ENCODE results near the gene CEACAM7. TPM values are rescaled to one million over a fixed set of nuclear protein-coding genes. Genes with fewer than 3 reads are reported as not detected.

The CEACAM7 gene
- 1 to 10 TPM in 1 of 4 donors, under 1 TPM in 1, not detected in 2; 0.96 to 5.6 TPM for total RNA-seq

- H3K27ac ChIP-seq: no peak within 1 kb of the TSS
- no peaks in the 10 kb centered on the region for H3K36me3 ChIP-seq
- H3K27me3 ChIP-seq: peaks cover 56% of the 10 kb centered on the region
- no peak for TF ChIP-seq POLR2AphosphoS5 (IDR thresholded peaks at IDR 0.05)
- no peak for TF ChIP-seq POLR2A (IDR thresholded peaks at IDR 0.05)
- no peak for TF ChIP-seq EP300 (IDR thresholded peaks at IDR 0.05)
- TF ChIP-seq CTCF (IDR thresholded peaks at IDR 0.05): no peak
- 60% methylated on average over 1 of the region's 1 CpG; no CpG with 5 or more reads in 1 of the 2 donors for WGBS, 2 donors (ENCODE audit: low coverage in 1 of 2)
- peaks cover 0 to 20% (median 0%) of the 10 kb centered on the region in 3 donors for H3K9me3 ChIP-seq
- H3K4me1 ChIP-seq: no peaks in the 10 kb centered on the region
- no peak for ATAC-seq
- H3K4me3 ChIP-seq: no peak within 1 kb of the TSS
These were observed at the start of gene CEACAM7 for GRCh38 chr19:41688098-41688497. TSS of gene CEACAM7 (minus strand) at chr19:41688270. CDS start at chr19:41688165, 105 bp downstream.

- 52 to 59% methylated on average over 4 to 5 of the region's 5 CpGs for WGBS, 2 donors (ENCODE audit: low coverage in 1 of 2)
- H3K27me3 ChIP-seq: peaks cover 46% of the 10 kb centered on the region
- H3K27ac ChIP-seq: no peak overlapping the region
- no peak for ATAC-seq
- H3K36me3 ChIP-seq: no peaks in the 10 kb centered on the region
- no peak for TF ChIP-seq EP300 (IDR thresholded peaks at IDR 0.05)
- no peak for TF ChIP-seq POLR2A (IDR thresholded peaks at IDR 0.05)
- no peak for TF ChIP-seq POLR2AphosphoS5 (IDR thresholded peaks at IDR 0.05)
- TF ChIP-seq CTCF (IDR thresholded peaks at IDR 0.05): no peak
- H3K4me1 ChIP-seq: no peaks in the 10 kb centered on the region
- no peak overlapping the region for H3K4me3 ChIP-seq
- H3K9me3 ChIP-seq: no peaks in the 10 kb centered on the region
These were observed 47.1 kb upstream of the CEACAM7 start for GRCh38 chr19:41735071-41735600.

DNA sequence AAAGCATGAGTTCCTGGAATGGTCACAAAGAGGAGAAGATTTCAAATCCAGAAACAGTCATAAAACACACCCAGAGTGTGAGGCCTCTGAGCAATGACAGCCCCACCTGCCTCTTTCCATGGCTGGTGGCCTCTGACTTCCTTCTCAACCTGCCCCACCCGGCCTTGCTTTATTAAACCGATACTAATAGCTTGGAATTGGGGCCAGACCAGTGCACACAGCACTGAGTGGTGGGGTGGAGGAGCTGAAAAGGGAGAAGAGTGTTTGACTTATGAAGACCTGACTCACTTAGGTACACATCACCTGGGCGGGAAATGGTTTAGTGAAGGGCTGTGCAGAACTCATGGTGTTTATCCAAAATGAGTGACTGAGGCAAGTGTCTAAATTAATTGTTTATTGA, 46.5 kb upstream of the CEACAM7 start:
- no peak for ATAC-seq
- Histone ChIP-seq H3K4me3 (no peak overlapping the region), H3K9me3 (no peaks in the 10 kb centered on the region), H3K36me3 (no peaks in the 10 kb centered on the region), H3K4me1 (no peaks in the 10 kb centered on the region), H3K27ac (no peak overlapping the region), H3K27me3 (peaks cover 47% of the 10 kb centered on the region)
- TF ChIP-seq CTCF (IDR thresholded peaks at IDR 0.05) (no peak), POLR2A (IDR thresholded peaks at IDR 0.05) (no peak), POLR2AphosphoS5 (IDR thresholded peaks at IDR 0.05) (no peak), EP300 (IDR thresholded peaks at IDR 0.05) (no peak)
- WGBS, 2 donors (ENCODE audit: low coverage in 1 of 2): 63 to 67% methylated on average over 2 to 3 of the region's 3 CpGs

GRCh38 chr19:41734156-41734555, 46.1 kb upstream of the CEACAM7 start:
- WGBS, 2 donors (ENCODE audit: low coverage in 1 of 2): 66% methylated on average over 4 of the region's 4 CpGs; no CpG with 5 or more reads in 1 of the 2 donors
- no peak for TF ChIP-seq EP300 (IDR thresholded peaks at IDR 0.05)
- no peak for TF ChIP-seq POLR2AphosphoS5 (IDR thresholded peaks at IDR 0.05)
- no peak for TF ChIP-seq POLR2A (IDR thresholded peaks at IDR 0.05)
- H3K36me3 ChIP-seq: no peaks in the 10 kb centered on the region
- no peaks in the 10 kb centered on the region for H3K9me3 ChIP-seq
- H3K4me3 ChIP-seq: no peak overlapping the region
- H3K4me1 ChIP-seq: no peaks in the 10 kb centered on the region
- H3K27me3 ChIP-seq: peaks cover 43% of the 10 kb centered on the region
- H3K27ac ChIP-seq: no peak overlapping the region
- no peak for ATAC-seq

DNA sequence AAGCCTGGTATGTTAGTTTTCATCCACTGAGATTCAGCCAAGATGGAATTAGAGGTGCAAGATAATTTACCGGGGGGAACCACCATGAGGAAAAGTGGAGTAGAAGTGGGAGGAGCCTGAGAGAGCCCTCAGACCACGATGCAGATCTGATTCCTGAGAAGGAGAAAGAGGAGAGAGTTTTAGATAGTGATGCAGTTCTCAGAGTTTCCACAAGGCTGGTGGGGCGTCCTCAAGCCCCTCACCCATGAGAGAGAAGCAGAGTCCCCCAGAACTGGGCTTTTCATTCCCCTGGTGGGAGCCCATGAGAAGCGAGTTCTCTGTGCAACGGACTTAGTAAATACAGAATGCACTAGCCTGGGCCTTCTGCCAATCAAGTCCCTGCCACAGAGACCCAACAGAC, 38.4 kb upstream of the CEACAM7 start:
- H3K9me3 ChIP-seq: no peaks in the 10 kb centered on the region
- no peaks in the 10 kb centered on the region for H3K36me3 ChIP-seq
- H3K27ac ChIP-seq: no peak overlapping the region
- peaks cover 58% of the 10 kb centered on the region for H3K27me3 ChIP-seq
- no peak for TF ChIP-seq POLR2A (IDR thresholded peaks at IDR 0.05)
- 25 to 39% methylated on average over 4 to 5 of the region's 5 CpGs for WGBS, 2 donors (ENCODE audit: low coverage in 1 of 2)
- H3K4me3 ChIP-seq: no peak overlapping the region
- H3K4me1 ChIP-seq: no peaks in the 10 kb centered on the region
- ATAC-seq: no peak

DNA sequence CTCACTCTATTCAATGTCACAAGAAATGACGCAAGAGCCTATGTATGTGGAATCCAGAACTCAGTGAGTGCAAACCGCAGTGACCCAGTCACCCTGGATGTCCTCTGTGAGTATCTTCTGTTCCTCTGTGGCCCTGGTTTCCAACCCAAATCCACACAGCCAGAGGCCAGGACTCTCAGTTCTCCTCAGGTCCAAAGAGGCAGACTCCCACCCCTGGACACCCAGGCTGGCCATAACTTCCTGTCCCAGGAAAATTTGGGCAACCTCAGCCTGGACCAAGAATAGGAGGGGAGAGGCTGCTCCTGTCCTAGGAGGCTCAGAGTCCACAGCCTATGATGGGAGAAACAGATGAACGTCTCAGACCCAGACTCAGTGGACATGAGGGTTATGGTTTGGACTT, 32.0 kb upstream of the CEACAM7 start:
- Histone ChIP-seq H3K4me1 (no peaks in the 10 kb centered on the region), H3K27ac (no peak overlapping the region), H3K36me3 (no peaks in the 10 kb centered on the region), H3K4me3 (no peak overlapping the region), H3K27me3 (peaks cover 68% of the 10 kb centered on the region), H3K9me3 (no peaks in the 10 kb centered on the region)
- ATAC-seq: no peak
- TF ChIP-seq POLR2AphosphoS5 (IDR thresholded peaks at IDR 0.05) (no peak), EP300 (IDR thresholded peaks at IDR 0.05) (no peak), POLR2A (IDR thresholded peaks at IDR 0.05) (no peak), CTCF (IDR thresholded peaks at IDR 0.05) (no peak)
- WGBS, 2 donors (ENCODE audit: low coverage in 1 of 2): 81% methylated on average over 3 of the region's 3 CpGs; no CpG with 5 or more reads in 1 of the 2 donors

All from gastroesophageal sphincter (tissue), 4 donors.